Esophagus squamous epithelium (tissue), 5 donors: ENCODE data around the gene CES2. TPM values are rescaled to one million over a fixed set of nuclear protein-coding genes. Genes with fewer than 3 reads are reported as not detected.
A peak's percentile ranks its signal among the peaks of the same experiment; 100 is the strongest.

Experiments
- DNase-seq: peaks from one replicate; lab custom pipeline; 2025; lab: John Stamatoyannopoulos, UW
- H3K27ac ChIP-seq, 4 donors: fragments of 200-600 bp; sonication (generic); one replicate each; pipeline ENCODE4 v1.5.1; 2016 to 2019; ENCODE audit warnings: mild to moderate bottlenecking in 1 of 4
- H3K27me3 ChIP-seq, 4 donors: fragments of 200-600 bp; sonication (generic); 1 replicate in 3 of 4; 2 replicates in 1 of 4; pipeline versions ENCODE4 v1.5.1 to v1.6.0; 2017 to 2021; ENCODE audit warnings: antibody characterized with exemption in 1 of 4
- H3K36me3 ChIP-seq, 3 donors: fragments of 200-600 bp; sonication (generic); one replicate each; pipeline ENCODE4 v1.5.1; 2016 to 2019
- H3K4me1 ChIP-seq, 3 donors: fragments of 200-600 bp; sonication (generic); one replicate each; pipeline ENCODE4 v1.5.1; 2017 to 2019
- H3K4me3 ChIP-seq, 4 donors: fragments of 200-600 bp; sonication (generic); 1 replicate in 3 of 4; 2 replicates in 1 of 4; pipeline ENCODE4 v1.5.1; 2016 to 2019; ENCODE audit warnings: mild to moderate bottlenecking in 2 of 4, moderate library complexity in 1 of 4
- H3K9me3 ChIP-seq, 3 donors: fragments of 200-600 bp; sonication (generic); one replicate each; pipeline ENCODE4 v1.5.1; 2016 to 2019
- POLR2A ChIP-seq, 4 donors: fragments of 450-650 bp; IDR thresholded peaks; one replicate each; pipeline ENCODE4 v1.6.1; 2017; ENCODE audit warnings: antibody characterized with exemption in 4 of 4, mild to moderate bottlenecking in 4 of 4, moderate library complexity in 3 of 4
- WGBS, 2 donors: methylation state at CpG; one replicate each; pipeline ENCODE4 v1.1.5; 2018; 5-methylcytosine and 5-hydroxymethylcytosine counted together
- intact Hi-C: fragments of 100-400 bp; cut with DNase I; formaldehyde crosslinking; loops from one replicate; pipeline ENCODE4 v1.15.0; 2022
- total RNA-seq, 4 donors: library from RNA; depleted of rRNA; stranded (reverse); fragments of >200 nt; gene quantifications; one replicate each; pipeline ENCODE4 v1.1.0, GENCODE V29; 2016
- TF ChIP-seq, protein P1 (sequence below), 6 experiments: fragments of 450-650 bp in 4 of 6; fragments of 200-600 bp in 2 of 6; sonication (generic) in 2 of 6; IDR thresholded peaks; one replicate each; pipeline ENCODE4 v1.5.1; 2016 to 2019; ENCODE audit warnings: antibody characterized with exemption in 6 of 6, mild to moderate bottlenecking in 4 of 6, moderate library complexity in 4 of 6
- donor health status: DM: yes; HTN: yes; CAD: no.

CES2 gene
- total RNA-seq, 4 donors from 2014 or later = 120 to 250 (median 170) TPM

DNA sequence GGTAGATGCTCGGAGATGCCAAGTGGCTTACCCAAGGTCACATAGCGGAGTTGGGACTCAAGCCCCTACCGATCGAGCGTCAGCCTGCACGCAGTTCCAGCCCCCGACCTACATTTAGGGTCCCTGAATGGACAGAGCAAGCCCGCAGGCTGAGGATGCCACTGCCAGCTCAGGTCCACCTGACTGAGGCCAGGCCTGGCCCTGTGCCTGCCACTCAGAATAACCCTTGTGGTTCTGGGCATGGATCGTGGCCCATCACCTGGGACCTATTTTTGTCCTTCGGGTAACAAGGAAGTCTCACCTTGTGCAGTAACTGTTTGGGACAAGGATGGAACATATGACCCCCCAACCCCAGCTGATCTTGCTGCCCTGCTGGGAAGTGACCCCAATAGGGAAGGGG is 33.7 kb upstream of the CES2 start:
- H3K27ac ChIP-seq = peak overlapping the region; percentile 80 to 93 (median 90)
- H3K27me3 ChIP-seq = no peaks in the 10 kb centered on the region
- no peaks in the 10 kb centered on the region for H3K9me3 ChIP-seq
- peaks cover 52 to 100% (median 83%) of the 10 kb centered on the region in 3 donors for H3K4me1 ChIP-seq
- intact Hi-C loops = no loop called here
- no peak overlapping the region for H3K4me3 ChIP-seq
- no peaks in the 10 kb centered on the region for H3K36me3 ChIP-seq
- no peak for DNase-seq
- 87 to 98% methylated on average over 6 to 8 of the region's 10 CpGs for WGBS, 2 donors
- TF ChIP-seq POLR2A (IDR thresholded peaks at IDR 0.05) = no peak
- TF ChIP-seq, protein P1, sequence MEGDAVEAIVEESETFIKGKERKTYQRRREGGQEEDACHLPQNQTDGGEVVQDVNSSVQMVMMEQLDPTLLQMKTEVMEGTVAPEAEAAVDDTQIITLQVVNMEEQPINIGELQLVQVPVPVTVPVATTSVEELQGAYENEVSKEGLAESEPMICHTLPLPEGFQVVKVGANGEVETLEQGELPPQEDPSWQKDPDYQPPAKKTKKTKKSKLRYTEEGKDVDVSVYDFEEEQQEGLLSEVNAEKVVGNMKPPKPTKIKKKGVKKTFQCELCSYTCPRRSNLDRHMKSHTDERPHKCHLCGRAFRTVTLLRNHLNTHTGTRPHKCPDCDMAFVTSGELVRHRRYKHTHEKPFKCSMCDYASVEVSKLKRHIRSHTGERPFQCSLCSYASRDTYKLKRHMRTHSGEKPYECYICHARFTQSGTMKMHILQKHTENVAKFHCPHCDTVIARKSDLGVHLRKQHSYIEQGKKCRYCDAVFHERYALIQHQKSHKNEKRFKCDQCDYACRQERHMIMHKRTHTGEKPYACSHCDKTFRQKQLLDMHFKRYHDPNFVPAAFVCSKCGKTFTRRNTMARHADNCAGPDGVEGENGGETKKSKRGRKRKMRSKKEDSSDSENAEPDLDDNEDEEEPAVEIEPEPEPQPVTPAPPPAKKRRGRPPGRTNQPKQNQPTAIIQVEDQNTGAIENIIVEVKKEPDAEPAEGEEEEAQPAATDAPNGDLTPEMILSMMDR (IDR thresholded peaks at IDR 0.05) = no peak

DNA sequence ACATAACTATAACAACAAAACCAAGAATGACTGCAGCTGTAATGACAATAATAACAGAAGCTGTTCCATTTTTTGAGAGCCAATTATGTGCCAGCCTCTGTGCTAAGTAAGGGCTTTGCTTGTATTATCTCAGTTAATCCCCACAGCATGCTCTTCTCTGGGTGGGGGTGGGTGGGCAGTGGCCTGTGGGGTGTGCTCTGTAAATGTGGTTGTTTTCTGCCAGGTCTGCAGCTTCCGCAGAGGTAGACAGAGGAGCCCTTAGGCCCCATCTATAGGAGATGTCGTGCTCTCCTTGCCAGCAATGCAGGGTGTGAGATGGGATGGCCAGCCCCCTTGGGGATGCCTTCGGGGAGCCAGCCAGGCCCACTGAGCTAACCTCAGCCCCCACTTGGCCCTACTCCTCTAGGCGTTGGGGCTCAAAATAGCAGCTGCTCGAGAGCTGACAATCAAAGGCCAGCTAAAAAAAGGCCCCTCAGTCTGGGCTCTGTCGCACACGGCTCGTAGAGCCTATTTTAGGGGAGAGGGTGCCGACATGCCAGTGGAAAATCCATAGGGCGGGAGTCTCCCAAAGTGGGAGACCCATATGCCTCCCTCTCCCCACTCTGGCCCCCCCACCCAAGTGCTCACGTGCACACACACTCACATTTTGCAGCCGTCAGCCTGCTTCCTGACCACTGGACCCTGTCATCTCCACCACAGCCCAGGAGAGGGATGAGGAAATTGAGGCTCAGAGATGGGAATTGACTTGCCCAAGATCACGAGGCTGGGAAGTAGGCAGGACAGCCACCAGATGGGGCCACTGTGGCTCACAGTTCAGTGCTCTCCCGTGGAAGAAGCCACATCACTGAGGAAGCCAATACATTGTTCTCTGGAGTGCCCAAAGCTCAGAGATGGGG is 32.4 kb upstream of the CES2 start:
- no peak for DNase-seq
- no peaks in the 10 kb centered on the region for H3K9me3 ChIP-seq
- H3K27ac ChIP-seq = peak overlapping the region; percentile 68 to 93 (median 90)
- no peak for TF ChIP-seq POLR2A (IDR thresholded peaks at IDR 0.05)
- TF ChIP-seq, protein P1 (IDR thresholded peaks at IDR 0.05) = peak in 1 of 6 experiments; percentile 30
- no peaks in the 10 kb centered on the region for H3K36me3 ChIP-seq
- WGBS, 2 donors = 58 to 60% methylated on average over 2 to 12 of the region's 14 CpGs
- intact Hi-C loops = no loop called here
- H3K4me1 ChIP-seq = peaks cover 48 to 100% (median 76%) of the 10 kb centered on the region in 3 donors
- no peaks in the 10 kb centered on the region for H3K27me3 ChIP-seq
- H3K4me3 ChIP-seq = no peak overlapping the region

DNA sequence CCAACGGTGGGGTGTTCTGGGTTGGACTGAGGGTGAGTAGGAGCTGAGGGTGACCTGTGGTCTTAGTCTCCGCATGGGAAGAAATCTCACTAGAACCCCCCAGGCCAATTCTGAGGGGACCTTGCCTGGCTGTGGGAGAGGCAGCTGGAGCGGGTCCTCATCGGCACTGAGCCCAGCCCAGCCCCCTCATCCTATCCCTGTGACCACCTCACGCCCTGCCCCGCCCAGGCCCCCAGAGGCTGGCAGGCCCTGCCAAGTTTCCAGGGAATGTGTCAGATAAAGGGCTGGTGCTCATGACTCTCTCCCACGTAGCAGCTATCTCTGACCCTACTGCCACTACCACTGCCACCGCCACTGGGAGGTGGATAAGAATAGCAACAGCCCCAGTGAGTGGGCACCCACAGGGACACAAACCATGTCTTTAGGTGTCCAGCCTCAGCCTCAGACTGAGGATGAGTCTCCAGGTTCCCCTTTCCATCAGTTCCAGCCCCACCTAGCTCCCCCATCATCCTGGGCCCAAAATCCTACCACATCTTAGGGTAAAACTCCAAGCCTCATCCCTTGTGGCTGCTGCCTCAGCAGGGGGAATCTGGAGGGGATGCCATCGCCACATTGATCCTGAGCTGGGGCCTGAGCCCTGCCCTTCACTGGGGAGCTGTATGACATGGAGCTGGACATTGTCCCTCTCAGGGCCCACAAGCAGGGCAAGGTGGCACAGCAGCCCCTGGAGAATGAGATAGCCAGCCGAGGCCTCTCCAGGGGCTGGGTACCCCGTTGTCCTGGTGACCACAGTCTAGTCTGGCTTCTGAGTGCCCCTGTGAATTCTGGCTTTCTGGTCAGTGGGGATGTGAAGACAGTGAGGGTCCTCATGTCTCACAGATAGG is 31.5 kb upstream of the CES2 start:
- peak overlapping the region; percentile 68 to 93 (median 90) for H3K27ac ChIP-seq
- no peaks in the 10 kb centered on the region for H3K9me3 ChIP-seq
- peaks cover 47 to 98% (median 69%) of the 10 kb centered on the region in 3 donors for H3K4me1 ChIP-seq
- H3K4me3 ChIP-seq = no peak overlapping the region
- no peak for DNase-seq
- H3K36me3 ChIP-seq = no peaks in the 10 kb centered on the region
- WGBS, 2 donors = 36% methylated on average over 5 of the region's 11 CpGs; no CpG with 5 or more reads in 1 of the 2 donors
- H3K27me3 ChIP-seq = no peaks in the 10 kb centered on the region
- intact Hi-C loops = no loop called here
- TF ChIP-seq, protein P1 (IDR thresholded peaks at IDR 0.05) = no peak
- TF ChIP-seq POLR2A (IDR thresholded peaks at IDR 0.05) = no peak

DNA sequence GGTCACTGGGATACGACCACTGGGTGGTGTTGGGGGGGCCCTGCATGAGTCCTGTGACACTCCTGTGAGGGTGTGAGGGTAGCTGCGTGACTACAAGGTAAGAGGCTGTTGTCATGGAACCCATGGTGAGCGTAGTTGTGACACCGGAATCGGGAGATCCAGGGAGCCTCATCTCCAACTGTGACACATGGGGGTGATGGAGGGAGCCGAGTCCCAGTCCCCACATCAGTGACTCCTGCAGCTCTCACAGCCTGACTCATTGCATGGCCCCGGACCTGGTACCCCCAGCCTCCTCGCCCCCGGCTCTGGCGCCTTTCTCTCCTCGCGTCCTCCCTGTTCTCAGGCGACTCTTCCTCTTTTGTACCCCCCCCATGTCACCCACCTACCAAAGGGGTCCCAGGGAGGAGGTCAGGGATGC is 30.9 kb upstream of the CES2 start:
- TF ChIP-seq, protein P1 (IDR thresholded peaks at IDR 0.05) = no peak
- no peak for TF ChIP-seq POLR2A (IDR thresholded peaks at IDR 0.05)
- Histone ChIP-seq H3K9me3 (no peaks in the 10 kb centered on the region), H3K27me3 (no peaks in the 10 kb centered on the region), H3K4me1 (peaks cover 42 to 91% (median 62%) of the 10 kb centered on the region in 3 donors), H3K27ac (peak overlapping the region; percentile 68 to 93 (median 90)), H3K4me3 (no peak overlapping the region), H3K36me3 (no peaks in the 10 kb centered on the region)
- DNase-seq = no peak
- whole genome bisulfite sequencing, 2 donors = 88 to 96% methylated on average over 4 to 9 of the region's 13 CpGs
- intact Hi-C loops = no loop called here
